NCI-H2107 treated with DMSO at 0.1 percent for 48 hours (cell line): Measurements from ENCODE around the gene BCAR1.
"Not testable (repeated sequence)": the region's sequence is repeated elsewhere in the genome, so short reads cannot be mapped to it uniquely, and the experiment has no call there.

Experiments used
- DNase-seq: peaks from one replicate; lab custom pipeline; 2025; ENCODE audit not compliant: unreplicated experiment; lab: John Stamatoyannopoulos, UW

The BCAR1 gene

GRCh38 chr16:75256696-75257343 lies 5.4 kb upstream of the BCAR1 start:
- no peak for DNase-seq

GRCh38 chr16:75256059-75256571 lies 4.7 kb upstream of the BCAR1 start:
- no peak for DNase-seq

- no peak for DNase-seq
These were observed 3.0 kb upstream of the BCAR1 start for GRCh38 chr16:75254359-75254837.

- no peak for DNase-seq
These were observed 1.8 kb upstream of the BCAR1 start for GRCh38 chr16:75252946-75253911.

- DNase-seq = no peak
These were observed 833 bp upstream of the BCAR1 start for GRCh38 chr16:75252049-75252864.

- no peak for DNase-seq
These were observed 580 bp downstream of the BCAR1 start for GRCh38 chr16:75250809-75251279.

- DNase-seq = no peak
These were observed 1.2 kb downstream of the BCAR1 start for GRCh38 chr16:75250089-75250808.

- no peak for DNase-seq
These were observed 2.0 kb downstream of the BCAR1 start for GRCh38 chr16:75249441-75249840.

GRCh38 chr16:75248536-75249380 lies 2.7 kb downstream of the BCAR1 start:
- DNase-seq = no peak

- no peak for DNase-seq
These were observed 3.3 kb downstream of the BCAR1 start for GRCh38 chr16:75248142-75248535.

- DNase-seq = no peak
These were observed 4.2 kb downstream of the BCAR1 start for GRCh38 chr16:75247249-75247648.

GRCh38 chr16:75246504-75247205 lies 4.8 kb downstream of the BCAR1 start:
- no peak for DNase-seq

- DNase-seq = no peak
These were observed 6.3 kb downstream of the BCAR1 start for GRCh38 chr16:75244844-75245758.

GRCh38 chr16:75244225-75244809 lies 7.1 kb downstream of the BCAR1 start:
- no peak for DNase-seq

- DNase-seq = no peak
These were observed 7.7 kb downstream of the BCAR1 start for GRCh38 chr16:75243667-75244224.

GRCh38 chr16:75242436-75243078 lies 8.9 kb downstream of the BCAR1 start:
- not testable (repeated sequence) for DNase-seq
